GM23338 (cell line): Measurements from ENCODE around the gene FAM162B. TPM values are rescaled to one million over a fixed set of nuclear protein-coding genes. Genes with fewer than 3 reads are reported as not detected.

ENCODE experiments used
- ATAC-seq: fragments of 200-7000 bp; cut with Tn5 transposase; 3 replicates; pipeline ENCODE4 v1.9.1; 2020
- DNase-seq: peaks from one replicate; pipeline ENCODE4 v3.0.0-alpha.2; 2015; ENCODE audit warnings: low spot score
- H2AFZ ChIP-seq: fragments of 200-600 bp; sonication (generic); 2 replicates; pipeline ENCODE4 v1.8.0; 2016; ENCODE audit warnings: antibody characterized with exemption, mild to moderate bottlenecking, moderate library complexity
- H3F3A ChIP-seq: fragments of 200-600 bp; sonication (generic); replicated peaks from 2 replicates; pipeline ENCODE4 v1.8.0; 2017; ENCODE audit warnings: antibody characterized with exemption, mixed run types, low read depth
- H3K27ac ChIP-seq: fragments of 200-600 bp; sonication (generic); 2 replicates; pipeline ENCODE4 v1.6.1; 2016; ENCODE audit warnings: low read depth
- H3K27me3 ChIP-seq: fragments of 200-600 bp; sonication (generic); 2 replicates; pipeline ENCODE4 v1.8.0; 2016; ENCODE audit warnings: mild to moderate bottlenecking, mixed run types, moderate library complexity; ENCODE audit not compliant: insufficient read depth
- H3K36me3 ChIP-seq: fragments of 200-600 bp; sonication (generic); 2 replicates; pipeline ENCODE4 v1.8.0; 2016; ENCODE audit warnings: mild to moderate bottlenecking; ENCODE audit not compliant: insufficient read depth
- H3K4me1 ChIP-seq: fragments of 200-600 bp; sonication (generic); 2 replicates; pipeline ENCODE4 v1.8.0; 2016; ENCODE audit warnings: mild to moderate bottlenecking, moderate library complexity; ENCODE audit not compliant: insufficient read depth
- H3K4me2 ChIP-seq: fragments of 200-600 bp; sonication (generic); 2 replicates; pipeline ENCODE4 v1.7.1; 2017; ENCODE audit warnings: mixed run types
- H3K4me3 ChIP-seq: fragments of 200-600 bp; sonication (generic); 2 replicates; pipeline ENCODE4 v1.6.1; 2016; ENCODE audit warnings: mixed run types
- H3K79me2 ChIP-seq: fragments of 200-600 bp; sonication (generic); replicated peaks from 2 replicates; pipeline ENCODE4 v1.8.0; 2017; ENCODE audit warnings: mild to moderate bottlenecking; ENCODE audit not compliant: insufficient read depth
- H3K9me2 ChIP-seq: fragments of 200-600 bp; sonication (generic); 2 replicates; pipeline ENCODE4 v1.8.0; 2017; ENCODE audit not compliant: insufficient read depth
- H4K20me1 ChIP-seq: fragments of 200-600 bp; sonication (generic); replicated peaks from 2 replicates; pipeline ENCODE4 v1.8.0; 2017; ENCODE audit warnings: mild to moderate bottlenecking; ENCODE audit not compliant: insufficient read depth
- H3K27ac Mint-ChIP-seq: 2 replicates; pipeline ENCODE4 v1.8.0; 2020; ENCODE audit warnings: inconsistent platforms, mild to moderate bottlenecking, moderate library complexity, mixed read lengths
- H3K27me3 Mint-ChIP-seq: 3 replicates; pipeline ENCODE4 v1.8.0; 2022; ENCODE audit warnings: low read depth, mild to moderate bottlenecking, moderate library complexity, mixed read lengths, inconsistent platforms; ENCODE audit not compliant: insufficient read depth, poor library complexity
- H3K36me3 Mint-ChIP-seq: 3 replicates; pipeline ENCODE4 v1.8.0; 2021; ENCODE audit warnings: low read depth, mild to moderate bottlenecking, inconsistent platforms, moderate library complexity, mixed read lengths
- H3K4me1 Mint-ChIP-seq: 3 replicates; pipeline ENCODE4 v1.8.0; 2020; ENCODE audit warnings: mild to moderate bottlenecking, inconsistent platforms, mixed read lengths
- H3K4me3 Mint-ChIP-seq: 3 replicates; pipeline ENCODE4 v1.8.0; 2021; ENCODE audit warnings: moderate library complexity, mild to moderate bottlenecking, inconsistent platforms, mixed read lengths
- H3K9me3 Mint-ChIP-seq: 3 replicates; pipeline ENCODE4 v1.8.0; 2020; ENCODE audit warnings: moderate library complexity, mild to moderate bottlenecking, inconsistent platforms, mixed read lengths
- CREB1 ChIP-seq: fragments of 250-450 bp; sonication (Bioruptor Pico); IDR thresholded peaks from 2 replicates; pipeline ENCODE4 v1.5.0; 2020; ENCODE audit warnings: low read depth, mild to moderate bottlenecking, moderate library complexity
- EZH2 ChIP-seq: fragments of 200-600 bp; sonication (generic); IDR thresholded peaks from one replicate; pipeline ENCODE4 v1.8.0; 2017; ENCODE audit warnings: antibody characterized with exemption, mild to moderate bottlenecking, low read depth; ENCODE audit not compliant: unreplicated experiment
- EZH2phosphoT487 ChIP-seq: fragments of 200-600 bp; sonication (generic); IDR thresholded peaks from one replicate; pipeline ENCODE4 v1.8.1; 2018; ENCODE audit warnings: antibody characterized with exemption; ENCODE audit not compliant: unreplicated experiment
- JUNB ChIP-seq: IDR thresholded peaks from one replicate; pipeline ENCODE4 v1.6.1; 2016; ENCODE audit warnings: antibody characterized with exemption; ENCODE audit not compliant: unreplicated experiment
- NANOG ChIP-seq: IDR thresholded peaks from 2 replicates; pipeline ENCODE4 v1.6.1; 2016; ENCODE audit warnings: antibody characterized with exemption, borderline replicate concordance
- POLR2AphosphoS5 ChIP-seq: IDR thresholded peaks from 2 replicates; pipeline ENCODE4 v1.6.1; 2016; ENCODE audit warnings: antibody characterized with exemption, low read depth
- STAT1 ChIP-seq: IDR thresholded peaks from one replicate; pipeline ENCODE4 v1.6.1; 2016; ENCODE audit warnings: antibody characterized with exemption; ENCODE audit not compliant: unreplicated experiment
- ZNF114 ChIP-seq: fragments of 250-450 bp; sonication (Bioruptor Pico); IDR thresholded peaks from 2 replicates; pipeline ENCODE4 v1.5.0; 2020; ENCODE audit warnings: mild to moderate bottlenecking, moderate library complexity
- ZNF331 ChIP-seq: fragments of 250-450 bp; sonication (Bioruptor Pico); IDR thresholded peaks from 2 replicates; pipeline ENCODE4 v1.5.0; 2020; ENCODE audit warnings: low read depth, mild to moderate bottlenecking, moderate library complexity
- polyA plus RNA-seq: library from polyadenylated mRNA; unstranded; fragments of >200 nt; fragmentation: Nextera tagmentation; extraction: Ambion mirVana; gene quantifications from 2 replicates; pipeline ENCODE4 v1.2.1, GENCODE V29; 2016
- total RNA-seq: library from RNA; depleted of rRNA; stranded (reverse); fragments of >200 nt; shearing (Covaris generic); gene quantifications from 2 replicates; pipeline ENCODE4 v1.2.3, GENCODE V29; 2014
- TF ChIP-seq, protein P1 (sequence below): fragments of 250-450 bp; sonication (Bioruptor Pico); IDR thresholded peaks from 2 replicates; pipeline ENCODE4 v1.5.0; 2020; ENCODE audit warnings: mild to moderate bottlenecking, moderate library complexity
- TF ChIP-seq, protein P2 (sequence below), 2 experiments: fragments of 200-600 bp in 1 of 2; sonication (generic) in 1 of 2; conservative IDR thresholded peaks; 2 replicates each; pipeline versions ENCODE4 v1.5.1 to v1.6.1; 2016 to 2017; ENCODE audit warnings: antibody characterized with exemption in 2 of 2, low read depth in 2 of 2, mild to moderate bottlenecking in 2 of 2, moderate library complexity in 1 of 2
- TF ChIP-seq, protein P3 (sequence below): IDR thresholded peaks from 2 replicates; pipeline ENCODE4 v1.6.1; 2016; ENCODE audit warnings: antibody characterized with exemption
- TF ChIP-seq, protein P4 (sequence below): IDR thresholded peaks from one replicate; pipeline ENCODE4 v1.6.1; 2018; ENCODE audit warnings: antibody characterized with exemption; ENCODE audit not compliant: unreplicated experiment

Gene FAM162B
- total and polyA plus RNA-seq, 2 experiments from 2014 or later: 5.9 to 9.3 TPM

DNA sequence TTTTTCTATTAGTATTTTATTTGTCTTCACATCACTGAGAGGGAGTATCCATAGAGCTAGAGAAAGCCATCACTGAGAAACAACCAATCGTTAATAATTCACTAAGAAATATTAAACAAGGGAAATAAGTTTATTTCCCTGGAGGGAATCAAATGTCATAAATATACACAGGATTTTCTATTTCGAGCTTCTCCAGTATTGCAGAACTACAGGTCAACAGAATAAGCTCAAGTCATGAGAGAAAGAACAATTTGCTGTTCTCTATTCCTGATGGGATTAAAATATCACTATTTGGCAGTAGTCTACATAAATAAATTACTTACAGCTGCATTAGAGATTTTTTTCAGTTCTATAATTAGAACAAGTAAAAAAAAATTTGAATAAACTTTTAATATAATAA lies 2.2 kb upstream of the FAM162B start:
- TF ChIP-seq, protein P1, sequence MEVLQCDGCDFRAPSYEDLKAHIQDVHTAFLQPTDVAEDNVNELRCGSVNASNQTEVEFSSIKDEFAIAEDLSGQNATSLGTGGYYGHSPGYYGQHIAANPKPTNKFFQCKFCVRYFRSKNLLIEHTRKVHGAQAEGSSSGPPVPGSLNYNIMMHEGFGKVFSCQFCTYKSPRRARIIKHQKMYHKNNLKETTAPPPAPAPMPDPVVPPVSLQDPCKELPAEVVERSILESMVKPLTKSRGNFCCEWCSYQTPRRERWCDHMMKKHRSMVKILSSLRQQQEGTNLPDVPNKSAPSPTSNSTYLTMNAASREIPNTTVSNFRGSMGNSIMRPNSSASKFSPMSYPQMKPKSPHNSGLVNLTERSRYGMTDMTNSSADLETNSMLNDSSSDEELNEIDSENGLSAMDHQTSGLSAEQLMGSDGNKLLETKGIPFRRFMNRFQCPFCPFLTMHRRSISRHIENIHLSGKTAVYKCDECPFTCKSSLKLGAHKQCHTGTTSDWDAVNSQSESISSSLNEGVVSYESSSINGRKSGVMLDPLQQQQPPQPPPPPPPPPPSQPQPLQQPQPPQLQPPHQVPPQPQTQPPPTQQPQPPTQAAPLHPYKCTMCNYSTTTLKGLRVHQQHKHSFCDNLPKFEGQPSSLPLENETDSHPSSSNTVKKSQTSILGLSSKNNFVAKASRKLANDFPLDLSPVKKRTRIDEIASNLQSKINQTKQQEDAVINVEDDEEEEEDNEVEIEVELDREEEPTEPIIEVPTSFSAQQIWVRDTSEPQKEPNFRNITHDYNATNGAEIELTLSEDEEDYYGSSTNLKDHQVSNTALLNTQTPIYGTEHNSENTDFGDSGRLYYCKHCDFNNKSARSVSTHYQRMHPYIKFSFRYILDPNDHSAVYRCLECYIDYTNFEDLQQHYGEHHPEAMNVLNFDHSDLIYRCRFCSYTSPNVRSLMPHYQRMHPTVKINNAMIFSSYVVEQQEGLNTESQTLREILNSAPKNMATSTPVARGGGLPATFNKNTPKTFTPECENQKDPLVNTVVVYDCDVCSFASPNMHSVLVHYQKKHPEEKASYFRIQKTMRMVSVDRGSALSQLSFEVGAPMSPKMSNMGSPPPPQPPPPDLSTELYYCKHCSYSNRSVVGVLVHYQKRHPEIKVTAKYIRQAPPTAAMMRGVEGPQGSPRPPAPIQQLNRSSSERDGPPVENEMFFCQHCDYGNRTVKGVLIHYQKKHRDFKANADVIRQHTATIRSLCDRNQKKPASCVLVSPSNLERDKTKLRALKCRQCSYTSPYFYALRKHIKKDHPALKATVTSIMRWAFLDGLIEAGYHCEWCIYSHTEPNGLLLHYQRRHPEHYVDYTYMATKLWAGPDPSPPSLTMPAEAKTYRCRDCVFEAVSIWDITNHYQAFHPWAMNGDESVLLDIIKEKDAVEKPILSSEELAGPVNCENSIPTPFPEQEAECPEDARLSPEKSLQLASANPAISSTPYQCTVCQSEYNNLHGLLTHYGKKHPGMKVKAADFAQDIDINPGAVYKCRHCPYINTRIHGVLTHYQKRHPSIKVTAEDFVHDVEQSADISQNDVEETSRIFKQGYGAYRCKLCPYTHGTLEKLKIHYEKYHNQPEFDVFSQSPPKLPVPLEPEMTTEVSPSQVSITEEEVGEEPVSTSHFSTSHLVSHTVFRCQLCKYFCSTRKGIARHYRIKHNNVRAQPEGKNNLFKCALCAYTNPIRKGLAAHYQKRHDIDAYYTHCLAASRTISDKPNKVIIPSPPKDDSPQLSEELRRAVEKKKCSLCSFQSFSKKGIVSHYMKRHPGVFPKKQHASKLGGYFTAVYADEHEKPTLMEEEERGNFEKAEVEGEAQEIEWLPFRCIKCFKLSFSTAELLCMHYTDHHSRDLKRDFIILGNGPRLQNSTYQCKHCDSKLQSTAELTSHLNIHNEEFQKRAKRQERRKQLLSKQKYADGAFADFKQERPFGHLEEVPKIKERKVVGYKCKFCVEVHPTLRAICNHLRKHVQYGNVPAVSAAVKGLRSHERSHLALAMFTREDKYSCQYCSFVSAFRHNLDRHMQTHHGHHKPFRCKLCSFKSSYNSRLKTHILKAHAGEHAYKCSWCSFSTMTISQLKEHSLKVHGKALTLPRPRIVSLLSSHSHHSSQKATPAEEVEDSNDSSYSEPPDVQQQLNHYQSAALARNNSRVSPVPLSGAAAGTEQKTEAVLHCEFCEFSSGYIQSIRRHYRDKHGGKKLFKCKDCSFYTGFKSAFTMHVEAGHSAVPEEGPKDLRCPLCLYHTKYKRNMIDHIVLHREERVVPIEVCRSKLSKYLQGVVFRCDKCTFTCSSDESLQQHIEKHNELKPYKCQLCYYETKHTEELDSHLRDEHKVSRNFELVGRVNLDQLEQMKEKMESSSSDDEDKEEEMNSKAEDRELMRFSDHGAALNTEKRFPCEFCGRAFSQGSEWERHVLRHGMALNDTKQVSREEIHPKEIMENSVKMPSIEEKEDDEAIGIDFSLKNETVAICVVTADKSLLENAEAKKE (CRISPR knock-in tag): no peak
- TF ChIP-seq CREB1 (CRISPR knock-in tag) (no peak), POLR2AphosphoS5 (no peak), ZNF114 (CRISPR knock-in tag) (no peak), JUNB (no peak), ZNF331 (CRISPR knock-in tag) (no peak), NANOG (no peak), STAT1 (no peak), EZH2phosphoT487 (no peak), EZH2 (no peak)
- TF ChIP-seq, protein P2, sequence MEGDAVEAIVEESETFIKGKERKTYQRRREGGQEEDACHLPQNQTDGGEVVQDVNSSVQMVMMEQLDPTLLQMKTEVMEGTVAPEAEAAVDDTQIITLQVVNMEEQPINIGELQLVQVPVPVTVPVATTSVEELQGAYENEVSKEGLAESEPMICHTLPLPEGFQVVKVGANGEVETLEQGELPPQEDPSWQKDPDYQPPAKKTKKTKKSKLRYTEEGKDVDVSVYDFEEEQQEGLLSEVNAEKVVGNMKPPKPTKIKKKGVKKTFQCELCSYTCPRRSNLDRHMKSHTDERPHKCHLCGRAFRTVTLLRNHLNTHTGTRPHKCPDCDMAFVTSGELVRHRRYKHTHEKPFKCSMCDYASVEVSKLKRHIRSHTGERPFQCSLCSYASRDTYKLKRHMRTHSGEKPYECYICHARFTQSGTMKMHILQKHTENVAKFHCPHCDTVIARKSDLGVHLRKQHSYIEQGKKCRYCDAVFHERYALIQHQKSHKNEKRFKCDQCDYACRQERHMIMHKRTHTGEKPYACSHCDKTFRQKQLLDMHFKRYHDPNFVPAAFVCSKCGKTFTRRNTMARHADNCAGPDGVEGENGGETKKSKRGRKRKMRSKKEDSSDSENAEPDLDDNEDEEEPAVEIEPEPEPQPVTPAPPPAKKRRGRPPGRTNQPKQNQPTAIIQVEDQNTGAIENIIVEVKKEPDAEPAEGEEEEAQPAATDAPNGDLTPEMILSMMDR (conservative IDR thresholded peaks at IDR 0.05; ENCODE audit: low read depth in 2 of 2): no peak
- TF ChIP-seq, protein P3, sequence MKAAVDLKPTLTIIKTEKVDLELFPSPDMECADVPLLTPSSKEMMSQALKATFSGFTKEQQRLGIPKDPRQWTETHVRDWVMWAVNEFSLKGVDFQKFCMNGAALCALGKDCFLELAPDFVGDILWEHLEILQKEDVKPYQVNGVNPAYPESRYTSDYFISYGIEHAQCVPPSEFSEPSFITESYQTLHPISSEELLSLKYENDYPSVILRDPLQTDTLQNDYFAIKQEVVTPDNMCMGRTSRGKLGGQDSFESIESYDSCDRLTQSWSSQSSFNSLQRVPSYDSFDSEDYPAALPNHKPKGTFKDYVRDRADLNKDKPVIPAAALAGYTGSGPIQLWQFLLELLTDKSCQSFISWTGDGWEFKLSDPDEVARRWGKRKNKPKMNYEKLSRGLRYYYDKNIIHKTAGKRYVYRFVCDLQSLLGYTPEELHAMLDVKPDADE: no peak
- TF ChIP-seq, protein P4, sequence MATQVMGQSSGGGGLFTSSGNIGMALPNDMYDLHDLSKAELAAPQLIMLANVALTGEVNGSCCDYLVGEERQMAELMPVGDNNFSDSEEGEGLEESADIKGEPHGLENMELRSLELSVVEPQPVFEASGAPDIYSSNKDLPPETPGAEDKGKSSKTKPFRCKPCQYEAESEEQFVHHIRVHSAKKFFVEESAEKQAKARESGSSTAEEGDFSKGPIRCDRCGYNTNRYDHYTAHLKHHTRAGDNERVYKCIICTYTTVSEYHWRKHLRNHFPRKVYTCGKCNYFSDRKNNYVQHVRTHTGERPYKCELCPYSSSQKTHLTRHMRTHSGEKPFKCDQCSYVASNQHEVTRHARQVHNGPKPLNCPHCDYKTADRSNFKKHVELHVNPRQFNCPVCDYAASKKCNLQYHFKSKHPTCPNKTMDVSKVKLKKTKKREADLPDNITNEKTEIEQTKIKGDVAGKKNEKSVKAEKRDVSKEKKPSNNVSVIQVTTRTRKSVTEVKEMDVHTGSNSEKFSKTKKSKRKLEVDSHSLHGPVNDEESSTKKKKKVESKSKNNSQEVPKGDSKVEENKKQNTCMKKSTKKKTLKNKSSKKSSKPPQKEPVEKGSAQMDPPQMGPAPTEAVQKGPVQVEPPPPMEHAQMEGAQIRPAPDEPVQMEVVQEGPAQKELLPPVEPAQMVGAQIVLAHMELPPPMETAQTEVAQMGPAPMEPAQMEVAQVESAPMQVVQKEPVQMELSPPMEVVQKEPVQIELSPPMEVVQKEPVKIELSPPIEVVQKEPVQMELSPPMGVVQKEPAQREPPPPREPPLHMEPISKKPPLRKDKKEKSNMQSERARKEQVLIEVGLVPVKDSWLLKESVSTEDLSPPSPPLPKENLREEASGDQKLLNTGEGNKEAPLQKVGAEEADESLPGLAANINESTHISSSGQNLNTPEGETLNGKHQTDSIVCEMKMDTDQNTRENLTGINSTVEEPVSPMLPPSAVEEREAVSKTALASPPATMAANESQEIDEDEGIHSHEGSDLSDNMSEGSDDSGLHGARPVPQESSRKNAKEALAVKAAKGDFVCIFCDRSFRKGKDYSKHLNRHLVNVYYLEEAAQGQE: no peak
- H3K4me1 ChIP-seq: peaks cover 9% of the 10 kb centered on the region; the same call in 1 of the 2 replicates

More for the DNA sequence above, 2.2 kb upstream of the FAM162B start:
- peaks cover 31% of the 10 kb centered on the region for H3K27me3 Mint-ChIP-seq
- Histone ChIP-seq H3F3A (no peaks in the 10 kb centered on the region), H3K4me3 (no peak overlapping the region), H3K4me2 (no peak overlapping the region), H3K27me3 (peaks cover 48% of the 10 kb centered on the region), H3K36me3 (no peaks in the 10 kb centered on the region), H2AFZ (no peak overlapping the region), H3K79me2 (no peaks in the 10 kb centered on the region), H3K9me2 (no peaks in the 10 kb centered on the region), H4K20me1 (no peaks in the 10 kb centered on the region), H3K27ac (no peak overlapping the region)
- peaks cover 7% of the 10 kb centered on the region for H3K4me1 Mint-ChIP-seq
- no peaks in the 10 kb centered on the region for H3K9me3 Mint-ChIP-seq
- no peak for ATAC-seq
- no peak overlapping the region for H3K4me3 Mint-ChIP-seq
- no peak for DNase-seq
- no peak overlapping the region for H3K27ac Mint-ChIP-seq
- no peaks in the 10 kb centered on the region; the same call in 2 of the 3 replicates for H3K36me3 Mint-ChIP-seq
